Measurements from ENCODE around the gene GABRG3.

GRCh38 chr15:27396521-27396920, 425.5 kb downstream of the GABRG3 start:
- TF ChIP-seq CTCF (IDR thresholded peaks at IDR 0.05 in 2 of 3, conservative IDR thresholded peaks at IDR 0.05 in 1 of 3; ENCODE audit: borderline replicate concordance in 1 of 3, insufficient read depth in 1 of 3, low read depth in 2 of 3, low read length in 2 of 3) (no peak), POLR2A (IDR thresholded peaks at IDR 0.05; ENCODE audit: borderline replicate concordance, extremely low read depth, insufficient read depth, insufficient read length) (no peak), EZH2phosphoT487 (IDR thresholded peaks at IDR 0.05; ENCODE audit: borderline replicate concordance) (no peak), POLR2AphosphoS5 (IDR thresholded peaks at IDR 0.05; ENCODE audit: low read depth, low read length) (no peak), MAX (IDR thresholded peaks at IDR 0.05) (no peak), FOSL1 (IDR thresholded peaks at IDR 0.05; ENCODE audit: low read depth) (no peak), JUND (IDR thresholded peaks at IDR 0.05) (no peak), ELF1 (IDR thresholded peaks at IDR 0.05; ENCODE audit: borderline replicate concordance, low read depth) (no peak), REST (IDR thresholded peaks at IDR 0.05; ENCODE audit: low read depth) (no peak), YY1 (IDR thresholded peaks at IDR 0.05; ENCODE audit: extremely low read depth, insufficient replicate concordance, low read depth, low read length) (no peak), SRF (IDR thresholded peaks at IDR 0.05; ENCODE audit: low read depth) (no peak), ZBTB33 (IDR thresholded peaks at IDR 0.05; ENCODE audit: extremely low read depth, insufficient replicate concordance, low read length) (no peak), ATF3 (IDR thresholded peaks at IDR 0.05) (no peak)

All from HCT116 (cell line).